ENCODE measurements around the gene BZW2. TPM values are rescaled to one million over a fixed set of nuclear protein-coding genes. Genes with fewer than 3 reads are reported as not detected.

Gene BZW2
- 96.7 to 99.5 TPM (median 97.8 TPM) in 5 replicates for total RNA-seq (2022; extraction: Qiagen RNA extraction; ENCODE audit: low read depth)

DNA sequence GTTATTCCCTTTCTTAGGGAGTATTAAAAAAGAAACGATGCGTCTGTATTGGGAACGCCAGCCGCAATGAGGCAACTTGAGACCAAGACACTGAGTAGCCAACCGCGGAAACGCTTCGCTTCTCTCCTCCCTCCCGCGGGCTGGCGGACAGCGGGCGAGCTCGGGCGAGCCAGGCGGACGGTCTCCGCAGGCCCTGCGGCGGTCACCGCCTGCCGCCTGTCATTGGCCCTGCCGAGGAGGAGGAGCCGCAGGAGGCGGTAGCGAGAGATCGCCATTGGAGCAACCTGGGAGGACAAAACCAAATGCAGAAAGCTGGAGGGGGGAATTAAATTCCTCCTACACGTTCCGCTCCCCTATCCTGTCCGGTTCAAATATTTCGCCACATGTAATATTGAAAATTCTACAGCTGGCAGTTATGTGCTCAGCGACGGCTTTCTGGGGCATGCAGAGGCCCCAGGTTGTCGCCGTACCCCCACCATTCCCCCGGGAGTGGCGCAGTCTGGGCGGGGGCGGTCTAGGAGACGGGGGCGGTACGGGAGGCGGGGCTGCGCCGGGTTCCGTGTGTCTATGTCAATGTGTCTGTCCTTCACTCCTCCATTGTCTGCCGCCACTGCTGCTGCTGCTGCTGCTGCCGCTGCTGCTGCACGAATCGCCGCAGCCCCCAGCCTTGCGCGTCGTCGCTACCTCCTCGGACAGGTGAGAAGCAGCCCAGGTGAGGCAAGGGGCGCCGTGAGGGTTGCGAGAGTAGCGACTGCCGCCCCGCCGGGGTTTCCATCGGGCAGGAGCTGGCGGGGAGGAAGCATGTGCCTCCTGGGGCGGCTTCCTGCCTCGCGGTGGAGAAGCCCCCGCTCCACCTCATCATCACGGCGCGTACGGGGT lies at the start of gene BZW2, which contains the start of gene ANKMY2:
Gene BZW2 (plus strand): TSS at position 589 of the 879 bp plus-strand sequence. CDS start 19,263 bp downstream, outside the sequence.
Gene ANKMY2 (minus strand): TSS at position 162 of the 879 bp plus-strand sequence. CDS start 181 bp downstream, outside the sequence.

DNA sequence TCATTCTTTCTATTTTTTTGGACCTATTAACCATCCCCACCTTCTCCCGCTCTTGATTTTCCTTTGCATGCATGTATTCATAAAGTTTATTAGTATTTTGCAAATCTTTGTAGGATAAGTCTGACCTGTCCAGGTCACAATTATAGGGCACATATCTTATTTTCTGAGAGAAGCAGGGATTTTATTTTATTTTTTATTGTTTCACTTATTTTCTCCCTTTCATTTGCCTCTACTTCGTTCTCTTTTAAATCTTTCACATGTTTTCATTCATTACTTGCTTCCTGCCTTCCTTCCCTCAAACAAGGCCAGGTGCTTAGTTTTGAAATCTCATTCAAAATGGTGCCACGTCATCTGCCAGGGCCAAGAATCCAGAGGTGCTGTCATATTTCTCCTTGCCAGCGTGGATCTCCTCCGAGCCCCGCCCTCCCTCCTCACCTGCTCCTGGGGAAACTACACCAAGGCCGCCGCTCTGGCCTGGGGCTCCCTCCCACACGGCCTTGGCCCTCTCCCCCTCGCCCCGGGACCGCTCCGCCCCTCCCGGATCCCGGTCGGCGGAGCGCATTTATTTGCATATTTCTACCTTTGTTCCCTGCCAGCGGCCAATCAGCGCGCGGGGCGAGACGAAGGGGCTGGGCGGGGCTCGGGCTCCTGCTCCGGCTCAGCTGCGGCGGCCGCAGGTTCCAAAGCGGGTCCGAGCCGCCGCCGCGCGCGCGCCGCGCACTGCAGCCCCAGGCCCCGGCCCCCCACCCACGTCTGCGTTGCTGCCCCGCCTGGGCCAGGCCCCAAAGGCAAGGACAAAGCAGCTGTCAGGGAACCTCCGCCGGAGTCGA lies 107.3 kb downstream of the BZW2 start, which contains the start of gene TSPAN13:
Gene TSPAN13 (plus strand): TSS at position 654 of the 830 bp plus-strand sequence. CDS start 213 bp downstream, outside the sequence.

Other genes starting within 250 kb of the BZW2 start
- gene CRPPA, start 224.6 kb upstream of the BZW2 start, total RNA-seq (2022; extraction: Qiagen RNA extraction; ENCODE audit: low read depth): 0.36 to 0.85 TPM (median 0.59 TPM) in 5 replicates
- not detected in 5 replicates for gene SOSTDC1, start 180.4 kb upstream of the BZW2 start, total RNA-seq (2022; extraction: Qiagen RNA extraction; ENCODE audit: low read depth)
- not detected in 5 replicates for gene LRRC72, start 119.4 kb upstream of the BZW2 start, total RNA-seq (2022; extraction: Qiagen RNA extraction; ENCODE audit: low read depth)
- gene ANKMY2, start 427 bp upstream of the BZW2 start, total RNA-seq (2022; extraction: Qiagen RNA extraction; ENCODE audit: low read depth): 12.6 to 14.8 TPM (median 14.3 TPM) in 5 replicates
- 13.1 to 19.3 TPM (median 17.6 TPM) in 5 replicates for gene TSPAN13, start 107.6 kb downstream of the BZW2 start, total RNA-seq (2022; extraction: Qiagen RNA extraction; ENCODE audit: low read depth)
- 104 to 168 TPM (median 145 TPM) in 5 replicates for gene AGR2, start 158.8 kb downstream of the BZW2 start, total RNA-seq (2022; extraction: Qiagen RNA extraction; ENCODE audit: low read depth)
- not detected in 5 replicates for gene AGR3, start 235.8 kb downstream of the BZW2 start, total RNA-seq (2022; extraction: Qiagen RNA extraction; ENCODE audit: low read depth)